ENCODE measurements around the gene FCRLB. TPM values are rescaled to one million over a fixed set of nuclear protein-coding genes. Genes with fewer than 3 reads are reported as not detected.
"Not testable (repeated sequence)": the region's sequence is repeated elsewhere in the genome, so short reads cannot be mapped to it uniquely, and the experiment has no call there.

Gene FCRLB
- 0.47 to 0.62 TPM (median 0.59 TPM) in 3 replicates for total RNA-seq

DNA sequence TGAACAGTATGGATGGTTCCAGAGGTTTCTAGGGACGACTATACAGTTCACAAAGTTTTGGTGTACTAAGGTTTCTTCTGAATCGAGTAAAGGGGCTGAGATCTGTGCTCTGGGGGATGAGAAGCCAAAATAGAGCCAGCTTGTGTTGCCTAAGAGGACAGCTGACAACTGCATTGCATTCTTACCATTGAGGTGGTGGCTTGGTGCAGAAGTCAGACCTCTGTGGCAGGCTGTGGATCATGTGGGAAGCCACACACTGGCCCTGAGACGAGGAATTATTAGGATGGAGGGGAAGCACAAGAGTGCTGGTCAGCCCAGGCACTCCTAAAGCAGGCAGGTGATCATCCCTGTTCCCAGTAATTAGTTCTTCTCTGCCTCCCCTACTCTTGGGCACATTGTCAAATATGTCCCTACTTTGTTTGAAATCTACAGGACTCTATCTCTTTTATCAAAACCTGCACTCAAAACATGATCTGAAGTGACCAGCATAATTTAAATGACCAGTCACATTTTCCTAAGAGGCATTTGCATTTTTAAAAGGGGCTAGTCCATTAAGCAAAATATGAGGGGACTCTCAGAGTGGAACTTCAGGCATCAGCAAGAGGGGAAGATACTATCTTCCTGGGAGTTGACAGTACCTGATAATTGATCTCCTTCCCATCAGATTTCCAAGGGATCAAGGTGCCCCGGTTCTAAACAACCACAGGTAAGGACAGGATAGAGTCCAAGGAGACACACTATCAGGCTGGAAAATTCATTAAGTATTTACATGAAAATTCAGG is at the start of gene FCRLB:
Gene FCRLB, plus strand, starts transcription at position 589 of the 782 bp plus-strand sequence. CDS start 1,129 bp downstream, outside the sequence.
- DNase-seq (ENCODE audit: low spot score in 2 of 2, unreplicated experiment in 2 of 2): no peak
- no peak within 1 kb of the TSS for H3K27ac Mint-ChIP-seq
- TF ChIP-seq, protein P1, sequence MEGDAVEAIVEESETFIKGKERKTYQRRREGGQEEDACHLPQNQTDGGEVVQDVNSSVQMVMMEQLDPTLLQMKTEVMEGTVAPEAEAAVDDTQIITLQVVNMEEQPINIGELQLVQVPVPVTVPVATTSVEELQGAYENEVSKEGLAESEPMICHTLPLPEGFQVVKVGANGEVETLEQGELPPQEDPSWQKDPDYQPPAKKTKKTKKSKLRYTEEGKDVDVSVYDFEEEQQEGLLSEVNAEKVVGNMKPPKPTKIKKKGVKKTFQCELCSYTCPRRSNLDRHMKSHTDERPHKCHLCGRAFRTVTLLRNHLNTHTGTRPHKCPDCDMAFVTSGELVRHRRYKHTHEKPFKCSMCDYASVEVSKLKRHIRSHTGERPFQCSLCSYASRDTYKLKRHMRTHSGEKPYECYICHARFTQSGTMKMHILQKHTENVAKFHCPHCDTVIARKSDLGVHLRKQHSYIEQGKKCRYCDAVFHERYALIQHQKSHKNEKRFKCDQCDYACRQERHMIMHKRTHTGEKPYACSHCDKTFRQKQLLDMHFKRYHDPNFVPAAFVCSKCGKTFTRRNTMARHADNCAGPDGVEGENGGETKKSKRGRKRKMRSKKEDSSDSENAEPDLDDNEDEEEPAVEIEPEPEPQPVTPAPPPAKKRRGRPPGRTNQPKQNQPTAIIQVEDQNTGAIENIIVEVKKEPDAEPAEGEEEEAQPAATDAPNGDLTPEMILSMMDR (IDR thresholded peaks at IDR 0.05; ENCODE audit: unreplicated experiment): no peak
- H3K4me1 Mint-ChIP-seq: peaks cover 10% of the 10 kb centered on the region
- H3K36me3 Mint-ChIP-seq: no peaks in the 10 kb centered on the region
- no peak within 1 kb of the TSS for H3K4me3 Mint-ChIP-seq
- peaks cover 76% of the 10 kb centered on the region for H3K27me3 Mint-ChIP-seq (ENCODE audit: low read depth)
- H3K9me3 Mint-ChIP-seq: no peaks in the 10 kb centered on the region

DNA sequence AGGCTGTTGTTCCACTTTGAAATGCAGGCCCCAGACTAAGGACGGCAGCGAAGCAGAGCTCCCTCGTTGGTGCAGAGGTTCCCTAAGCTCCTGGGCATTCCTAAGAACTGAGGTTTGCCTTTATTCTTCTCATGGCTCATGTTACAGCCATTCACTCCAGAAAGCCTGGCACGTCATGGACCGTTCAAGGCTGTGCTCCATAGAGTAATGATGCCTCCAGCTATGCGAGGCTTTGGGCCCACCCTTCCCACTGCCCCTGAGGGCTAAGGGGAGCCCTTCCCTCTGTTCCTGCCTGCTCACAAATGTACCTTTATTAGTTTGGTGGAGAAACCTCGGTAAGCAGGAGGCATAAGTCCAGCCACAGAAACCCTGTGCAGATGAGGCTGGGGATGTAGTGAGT is 47.9 kb upstream of the FCRLB start:
- not testable (repeated sequence) for H3K27ac Mint-ChIP-seq; H3K9me3 Mint-ChIP-seq; H3K4me3 Mint-ChIP-seq; H3K36me3 Mint-ChIP-seq; DNase-seq (ENCODE audit: low spot score in 2 of 2, unreplicated experiment in 2 of 2); H3K27me3 Mint-ChIP-seq (ENCODE audit: low read depth); H3K4me1 Mint-ChIP-seq

GRCh38 chr1:161674447-161674846 is 46.9 kb upstream of the FCRLB start:
- not testable (repeated sequence) for H3K27ac Mint-ChIP-seq; DNase-seq (ENCODE audit: low spot score in 2 of 2, unreplicated experiment in 2 of 2); H3K9me3 Mint-ChIP-seq; H3K4me1 Mint-ChIP-seq; H3K27me3 Mint-ChIP-seq (ENCODE audit: low read depth); H3K4me3 Mint-ChIP-seq; H3K36me3 Mint-ChIP-seq

DNA sequence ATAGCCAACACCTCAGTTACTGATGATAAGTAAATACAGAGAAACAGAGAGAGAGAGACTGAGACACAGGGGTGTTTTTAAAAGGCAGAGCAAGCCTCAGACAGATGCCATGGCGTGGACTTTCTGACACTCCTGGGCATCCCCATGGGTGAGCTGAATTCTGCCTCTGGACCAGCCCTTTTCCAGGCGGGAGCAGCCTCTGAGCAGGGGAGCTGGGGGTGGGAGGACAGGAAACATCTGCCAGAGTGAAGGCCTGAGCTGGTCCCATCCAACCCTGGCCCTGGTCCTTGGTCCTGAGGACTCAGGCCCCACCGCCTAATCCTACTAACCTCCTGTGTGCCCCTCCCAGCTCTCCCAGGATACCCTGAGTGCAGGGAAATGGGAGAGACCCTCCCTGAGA is 46.4 kb upstream of the FCRLB start:
- not testable (repeated sequence) for DNase-seq (ENCODE audit: low spot score in 2 of 2, unreplicated experiment in 2 of 2); H3K9me3 Mint-ChIP-seq; H3K36me3 Mint-ChIP-seq; H3K4me1 Mint-ChIP-seq; H3K4me3 Mint-ChIP-seq; H3K27ac Mint-ChIP-seq; H3K27me3 Mint-ChIP-seq (ENCODE audit: low read depth)

DNA sequence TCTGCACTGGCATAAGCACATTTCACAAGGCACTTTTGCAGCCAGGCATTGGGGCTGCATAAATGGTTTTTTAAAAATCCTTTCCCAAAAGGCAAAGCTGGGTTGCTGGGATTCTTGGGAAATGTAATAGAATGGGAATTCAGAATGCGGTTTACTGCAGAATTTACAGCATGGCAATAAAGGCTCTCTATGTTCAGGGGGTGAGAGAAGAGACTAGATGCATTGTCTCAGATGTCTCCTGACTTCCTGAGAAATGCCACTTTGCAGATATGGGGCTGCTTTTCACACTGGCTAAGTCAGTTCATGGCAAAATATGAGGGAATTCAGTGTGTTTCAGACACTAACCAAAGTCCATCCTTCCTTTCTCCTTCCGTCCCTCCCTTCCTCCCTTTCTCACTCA is 44.9 kb upstream of the FCRLB start:
- H3K27ac Mint-ChIP-seq: no peak overlapping the region
- H3K4me1 Mint-ChIP-seq: no peaks in the 10 kb centered on the region
- no peak for DNase-seq (ENCODE audit: low spot score in 2 of 2, unreplicated experiment in 2 of 2)
- H3K27me3 Mint-ChIP-seq (ENCODE audit: low read depth): peaks cover 18% of the 10 kb centered on the region
- no peaks in the 10 kb centered on the region for H3K36me3 Mint-ChIP-seq
- H3K4me3 Mint-ChIP-seq: no peak overlapping the region
- TF ChIP-seq, protein P1 (IDR thresholded peaks at IDR 0.05; ENCODE audit: unreplicated experiment): no peak
- H3K9me3 Mint-ChIP-seq: no peaks in the 10 kb centered on the region

DNA sequence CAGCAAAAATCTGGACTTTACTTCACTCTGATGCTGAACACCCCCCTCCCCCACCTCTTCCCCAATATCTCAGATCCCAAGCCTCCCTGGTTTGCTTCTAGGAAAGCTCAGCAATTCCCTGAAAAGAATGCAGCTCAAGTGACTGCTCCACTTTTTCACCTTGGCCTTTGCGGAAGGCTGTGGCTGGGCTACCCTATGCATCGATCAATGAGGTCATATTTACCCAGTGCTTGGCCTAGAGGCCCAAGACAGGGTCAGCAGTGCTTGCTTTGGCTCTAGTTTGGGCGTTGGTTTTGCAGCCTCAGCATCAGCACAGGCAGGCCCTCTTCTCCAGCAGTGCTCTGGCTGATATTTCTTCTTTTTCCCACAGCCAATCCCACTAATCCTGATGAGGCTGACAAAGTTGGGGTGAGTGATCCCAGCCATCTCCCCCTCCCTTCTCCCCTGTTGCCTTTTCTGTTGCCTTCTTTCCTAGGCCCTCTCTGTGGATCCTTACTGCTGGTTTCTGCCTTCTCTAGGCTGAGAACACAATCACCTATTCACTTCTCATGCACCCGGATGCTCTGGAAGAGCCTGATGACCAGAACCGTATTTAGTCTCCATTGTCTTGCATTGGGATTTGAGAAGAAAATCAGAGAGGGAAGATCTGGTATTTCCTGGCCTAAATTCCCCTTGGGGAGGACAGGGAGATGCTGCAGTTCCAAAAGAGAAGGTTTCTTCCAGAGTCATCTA is 44.2 kb upstream of the FCRLB start:
- TF ChIP-seq, protein P1 (IDR thresholded peaks at IDR 0.05; ENCODE audit: unreplicated experiment): no peak
- Mint-ChIP-seq H3K4me3 (no peak overlapping the region), H3K36me3 (no peaks in the 10 kb centered on the region), H3K27me3 (ENCODE audit: low read depth) (peaks cover 23% of the 10 kb centered on the region), H3K4me1 (no peaks in the 10 kb centered on the region), H3K9me3 (no peaks in the 10 kb centered on the region), H3K27ac (no peak overlapping the region)
- DNase-seq (ENCODE audit: low spot score in 2 of 2, unreplicated experiment in 2 of 2): no peak

DNA sequence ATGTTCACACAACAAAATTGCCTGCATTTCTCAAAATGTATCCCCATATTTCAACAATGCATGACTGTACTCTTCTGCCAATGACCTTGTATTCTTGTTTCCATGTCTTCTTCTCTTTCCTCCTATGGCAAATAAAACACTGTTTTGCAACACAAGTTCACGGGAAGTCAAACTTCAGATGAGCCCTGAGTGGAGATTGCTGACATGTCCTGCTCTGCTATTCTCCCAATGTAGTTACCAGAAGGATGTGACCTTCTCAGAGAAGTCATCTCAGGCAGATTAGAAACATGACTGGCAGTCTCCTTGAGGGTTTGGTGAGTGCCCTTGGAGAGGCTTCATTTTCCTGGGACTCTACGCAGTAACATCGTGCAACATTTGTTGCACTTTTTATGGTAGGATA is 42.8 kb upstream of the FCRLB start:
- no peaks in the 10 kb centered on the region for H3K9me3 Mint-ChIP-seq
- H3K4me3 Mint-ChIP-seq: no peak overlapping the region
- peaks cover 35% of the 10 kb centered on the region for H3K27me3 Mint-ChIP-seq (ENCODE audit: low read depth)
- DNase-seq (ENCODE audit: low spot score in 2 of 2, unreplicated experiment in 2 of 2): no peak
- H3K4me1 Mint-ChIP-seq: no peaks in the 10 kb centered on the region
- no peaks in the 10 kb centered on the region for H3K36me3 Mint-ChIP-seq
- TF ChIP-seq, protein P1 (IDR thresholded peaks at IDR 0.05; ENCODE audit: unreplicated experiment): no peak
- H3K27ac Mint-ChIP-seq: no peak overlapping the region
